GM12878 (cell line): ENCODE measurements around the gene PLSCR1. TPM values are rescaled to one million over a fixed set of nuclear protein-coding genes. Genes with fewer than 3 reads are reported as not detected.

Experiments used
- CHD1 ChIP-seq: IDR thresholded peaks from 2 replicates; pipeline ENCODE4 v1.6.1; 2012; ENCODE audit warnings: low read depth, low read length, improper control_type of control experiment
- EED ChIP-seq: sonication (generic); IDR thresholded peaks from 2 replicates; pipeline ENCODE4 v1.6.1; 2016; ENCODE audit warnings: antibody characterized with exemption, low read depth
- MEF2A ChIP-seq: IDR thresholded peaks from 2 replicates; pipeline ENCODE4 v1.6.1; 2011; ENCODE audit warnings: low read depth, mild to moderate bottlenecking, low read length, moderate library complexity; ENCODE audit not compliant: insufficient read depth
- PML ChIP-seq: IDR thresholded peaks from 2 replicates; pipeline ENCODE4 v1.6.1; 2012; ENCODE audit warnings: low read length, inconsistent platforms
- TARDBP ChIP-seq: IDR thresholded peaks from 2 replicates; pipeline ENCODE4 v1.6.1; 2016; ENCODE audit warnings: borderline replicate concordance
- ZNF24 ChIP-seq: fragments of 450-650 bp; IDR thresholded peaks from 2 replicates; pipeline ENCODE4 v1.6.1; 2017; ENCODE audit warnings: antibody characterized with exemption, mild to moderate bottlenecking
- polyA plus RNA-seq, 11 experiments: library from polyadenylated mRNA; depleted of rRNA in 4 of 11; unstranded in 6 of 11; stranded (reverse) in 5 of 11; fragments of >200 nt; fragmentation: Nextera tagmentation in 4 of 11; fragmentation: Illumina TruSeq in 1 of 11; extraction: Ambion mirVana in 4 of 11; extraction: Trizol in 1 of 11; gene quantifications; 1 replicate in 1 of 11; 2 replicates in 10 of 11; pipeline versions ENCODE4 v1.2.1 to v1.2.3, GENCODE V29; 2011 to 2016; ENCODE audit warnings: inconsistent platforms in 2 of 11, missing spikeins in 2 of 11, low read depth in 1 of 11
- total RNA-seq, 4 experiments: library from RNA; depleted of rRNA in 3 of 4; stranded (reverse); fragments of >200 nt in 3 of 4; fragmentation: Illumina TruSeq in 1 of 4; extraction: Trizol in 1 of 4; gene quantifications; 2 replicates each; pipeline versions ENCODE4 v1.2.1 to v1.2.3, GENCODE V29; 2013 to 2021
- TF ChIP-seq, protein P1 (sequence below): IDR thresholded peaks from 2 replicates; pipeline ENCODE4 v1.6.1; 2011; ENCODE audit warnings: borderline replicate concordance, low read depth, mild to moderate bottlenecking, moderate library complexity, low read length; ENCODE audit not compliant: insufficient read depth, poor library complexity, severe bottlenecking
- TF ChIP-seq, protein P2 (sequence below): fragments of 450-650 bp; IDR thresholded peaks from 2 replicates; pipeline ENCODE4 v1.6.1; 2016; ENCODE audit warnings: mild to moderate bottlenecking, moderate library complexity, borderline replicate concordance
- TF ChIP-seq, protein P3 (sequence below): fragments of 450-650 bp; IDR thresholded peaks from 2 replicates; pipeline ENCODE4 v1.6.1; 2014; ENCODE audit warnings: mild to moderate bottlenecking
- TF ChIP-seq, protein P4 (sequence below): fragments of 150-350 bp; IDR thresholded peaks from 2 replicates; pipeline ENCODE4 v1.6.1; 2016; ENCODE audit warnings: low read depth, low read length
- TF ChIP-seq, protein P5 (sequence below): fragments of 450-650 bp; formaldehyde crosslinking; IDR thresholded peaks from 2 replicates; pipeline ENCODE4 v1.5.0; 2022; ENCODE audit warnings: mild to moderate bottlenecking, missing genetic modification characterization

PLSCR1 gene
- total and polyA plus RNA-seq, 10 of the 15 experiments (the other 5 are each of a cell fraction or from before 2014, with no cell fraction given), result 35.4 to 77.8 (median 41.1) TPM

DNA sequence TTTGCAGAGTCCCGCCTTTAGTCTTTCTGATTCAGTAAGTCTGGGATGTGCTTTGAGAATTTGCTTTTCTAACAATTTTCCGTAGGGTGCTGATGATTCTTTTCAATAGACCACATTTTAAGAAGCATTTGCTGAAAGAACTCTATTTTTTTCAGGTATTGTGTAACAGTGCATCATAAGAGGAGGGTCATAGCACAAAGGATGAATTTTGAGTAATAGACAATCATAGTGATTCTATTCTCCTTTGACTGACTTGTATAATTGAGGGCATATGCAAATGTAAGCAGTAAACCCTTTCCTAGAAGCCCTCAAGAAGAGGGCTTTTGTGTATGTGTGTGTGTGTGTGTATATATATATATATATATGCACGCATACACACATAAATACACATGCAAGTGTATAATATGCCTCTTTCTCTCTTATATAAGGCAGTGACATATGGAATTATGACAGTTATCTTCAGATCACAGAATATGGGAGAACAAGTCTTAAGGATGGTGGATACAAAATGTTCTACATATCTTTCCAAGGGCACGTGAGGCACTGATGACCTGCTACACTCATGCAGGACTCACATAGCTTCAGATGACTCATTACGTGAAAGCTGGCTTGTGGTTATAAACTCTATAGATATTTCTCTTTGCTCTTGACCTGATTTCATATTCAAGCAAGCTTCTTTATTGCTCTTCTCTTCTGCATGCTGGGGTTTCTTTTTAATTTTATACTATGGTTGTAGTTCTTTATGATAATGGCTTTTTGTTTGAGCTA lies 6.5 kb upstream of the PLSCR1 start (continued):
- TF ChIP-seq, protein P1, sequence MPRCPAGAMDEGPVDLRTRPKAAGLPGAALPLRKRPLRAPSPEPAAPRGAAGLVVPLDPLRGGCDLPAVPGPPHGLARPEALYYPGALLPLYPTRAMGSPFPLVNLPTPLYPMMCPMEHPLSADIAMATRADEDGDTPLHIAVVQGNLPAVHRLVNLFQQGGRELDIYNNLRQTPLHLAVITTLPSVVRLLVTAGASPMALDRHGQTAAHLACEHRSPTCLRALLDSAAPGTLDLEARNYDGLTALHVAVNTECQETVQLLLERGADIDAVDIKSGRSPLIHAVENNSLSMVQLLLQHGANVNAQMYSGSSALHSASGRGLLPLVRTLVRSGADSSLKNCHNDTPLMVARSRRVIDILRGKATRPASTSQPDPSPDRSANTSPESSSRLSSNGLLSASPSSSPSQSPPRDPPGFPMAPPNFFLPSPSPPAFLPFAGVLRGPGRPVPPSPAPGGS, result no peak
- TF ChIP-seq ZNF24 (no peak), EED (no peak), PML (no peak), TARDBP (no peak), CHD1 (no peak), MEF2A (no peak)
- TF ChIP-seq, protein P2, sequence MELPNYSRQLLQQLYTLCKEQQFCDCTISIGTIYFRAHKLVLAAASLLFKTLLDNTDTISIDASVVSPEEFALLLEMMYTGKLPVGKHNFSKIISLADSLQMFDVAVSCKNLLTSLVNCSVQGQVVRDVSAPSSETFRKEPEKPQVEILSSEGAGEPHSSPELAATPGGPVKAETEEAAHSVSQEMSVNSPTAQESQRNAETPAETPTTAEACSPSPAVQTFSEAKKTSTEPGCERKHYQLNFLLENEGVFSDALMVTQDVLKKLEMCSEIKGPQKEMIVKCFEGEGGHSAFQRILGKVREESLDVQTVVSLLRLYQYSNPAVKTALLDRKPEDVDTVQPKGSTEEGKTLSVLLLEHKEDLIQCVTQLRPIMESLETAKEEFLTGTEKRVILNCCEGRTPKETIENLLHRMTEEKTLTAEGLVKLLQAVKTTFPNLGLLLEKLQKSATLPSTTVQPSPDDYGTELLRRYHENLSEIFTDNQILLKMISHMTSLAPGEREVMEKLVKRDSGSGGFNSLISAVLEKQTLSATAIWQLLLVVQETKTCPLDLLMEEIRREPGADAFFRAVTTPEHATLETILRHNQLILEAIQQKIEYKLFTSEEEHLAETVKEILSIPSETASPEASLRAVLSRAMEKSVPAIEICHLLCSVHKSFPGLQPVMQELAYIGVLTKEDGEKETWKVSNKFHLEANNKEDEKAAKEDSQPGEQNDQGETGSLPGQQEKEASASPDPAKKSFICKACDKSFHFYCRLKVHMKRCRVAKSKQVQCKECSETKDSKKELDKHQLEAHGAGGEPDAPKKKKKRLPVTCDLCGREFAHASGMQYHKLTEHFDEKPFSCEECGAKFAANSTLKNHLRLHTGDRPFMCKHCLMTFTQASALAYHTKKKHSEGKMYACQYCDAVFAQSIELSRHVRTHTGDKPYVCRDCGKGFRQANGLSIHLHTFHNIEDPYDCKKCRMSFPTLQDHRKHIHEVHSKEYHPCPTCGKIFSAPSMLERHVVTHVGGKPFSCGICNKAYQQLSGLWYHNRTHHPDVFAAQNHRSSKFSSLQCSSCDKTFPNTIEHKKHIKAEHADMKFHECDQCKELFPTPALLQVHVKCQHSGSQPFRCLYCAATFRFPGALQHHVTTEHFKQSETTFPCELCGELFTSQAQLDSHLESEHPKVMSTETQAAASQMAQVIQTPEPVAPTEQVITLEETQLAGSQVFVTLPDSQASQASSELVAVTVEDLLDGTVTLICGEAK, result no peak
- TF ChIP-seq, protein P3, sequence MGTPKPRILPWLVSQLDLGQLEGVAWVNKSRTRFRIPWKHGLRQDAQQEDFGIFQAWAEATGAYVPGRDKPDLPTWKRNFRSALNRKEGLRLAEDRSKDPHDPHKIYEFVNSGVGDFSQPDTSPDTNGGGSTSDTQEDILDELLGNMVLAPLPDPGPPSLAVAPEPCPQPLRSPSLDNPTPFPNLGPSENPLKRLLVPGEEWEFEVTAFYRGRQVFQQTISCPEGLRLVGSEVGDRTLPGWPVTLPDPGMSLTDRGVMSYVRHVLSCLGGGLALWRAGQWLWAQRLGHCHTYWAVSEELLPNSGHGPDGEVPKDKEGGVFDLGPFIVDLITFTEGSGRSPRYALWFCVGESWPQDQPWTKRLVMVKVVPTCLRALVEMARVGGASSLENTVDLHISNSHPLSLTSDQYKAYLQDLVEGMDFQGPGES, result no peak
- TF ChIP-seq, protein P4, sequence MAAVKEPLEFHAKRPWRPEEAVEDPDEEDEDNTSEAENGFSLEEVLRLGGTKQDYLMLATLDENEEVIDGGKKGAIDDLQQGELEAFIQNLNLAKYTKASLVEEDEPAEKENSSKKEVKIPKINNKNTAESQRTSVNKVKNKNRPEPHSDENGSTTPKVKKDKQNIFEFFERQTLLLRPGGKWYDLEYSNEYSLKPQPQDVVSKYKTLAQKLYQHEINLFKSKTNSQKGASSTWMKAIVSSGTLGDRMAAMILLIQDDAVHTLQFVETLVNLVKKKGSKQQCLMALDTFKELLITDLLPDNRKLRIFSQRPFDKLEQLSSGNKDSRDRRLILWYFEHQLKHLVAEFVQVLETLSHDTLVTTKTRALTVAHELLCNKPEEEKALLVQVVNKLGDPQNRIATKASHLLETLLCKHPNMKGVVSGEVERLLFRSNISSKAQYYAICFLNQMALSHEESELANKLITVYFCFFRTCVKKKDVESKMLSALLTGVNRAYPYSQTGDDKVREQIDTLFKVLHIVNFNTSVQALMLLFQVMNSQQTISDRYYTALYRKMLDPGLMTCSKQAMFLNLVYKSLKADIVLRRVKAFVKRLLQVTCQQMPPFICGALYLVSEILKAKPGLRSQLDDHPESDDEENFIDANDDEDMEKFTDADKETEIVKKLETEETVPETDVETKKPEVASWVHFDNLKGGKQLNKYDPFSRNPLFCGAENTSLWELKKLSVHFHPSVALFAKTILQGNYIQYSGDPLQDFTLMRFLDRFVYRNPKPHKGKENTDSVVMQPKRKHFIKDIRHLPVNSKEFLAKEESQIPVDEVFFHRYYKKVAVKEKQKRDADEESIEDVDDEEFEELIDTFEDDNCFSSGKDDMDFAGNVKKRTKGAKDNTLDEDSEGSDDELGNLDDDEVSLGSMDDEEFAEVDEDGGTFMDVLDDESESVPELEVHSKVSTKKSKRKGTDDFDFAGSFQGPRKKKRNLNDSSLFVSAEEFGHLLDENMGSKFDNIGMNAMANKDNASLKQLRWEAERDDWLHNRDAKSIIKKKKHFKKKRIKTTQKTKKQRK, result no peak
- TF ChIP-seq, protein P5, sequence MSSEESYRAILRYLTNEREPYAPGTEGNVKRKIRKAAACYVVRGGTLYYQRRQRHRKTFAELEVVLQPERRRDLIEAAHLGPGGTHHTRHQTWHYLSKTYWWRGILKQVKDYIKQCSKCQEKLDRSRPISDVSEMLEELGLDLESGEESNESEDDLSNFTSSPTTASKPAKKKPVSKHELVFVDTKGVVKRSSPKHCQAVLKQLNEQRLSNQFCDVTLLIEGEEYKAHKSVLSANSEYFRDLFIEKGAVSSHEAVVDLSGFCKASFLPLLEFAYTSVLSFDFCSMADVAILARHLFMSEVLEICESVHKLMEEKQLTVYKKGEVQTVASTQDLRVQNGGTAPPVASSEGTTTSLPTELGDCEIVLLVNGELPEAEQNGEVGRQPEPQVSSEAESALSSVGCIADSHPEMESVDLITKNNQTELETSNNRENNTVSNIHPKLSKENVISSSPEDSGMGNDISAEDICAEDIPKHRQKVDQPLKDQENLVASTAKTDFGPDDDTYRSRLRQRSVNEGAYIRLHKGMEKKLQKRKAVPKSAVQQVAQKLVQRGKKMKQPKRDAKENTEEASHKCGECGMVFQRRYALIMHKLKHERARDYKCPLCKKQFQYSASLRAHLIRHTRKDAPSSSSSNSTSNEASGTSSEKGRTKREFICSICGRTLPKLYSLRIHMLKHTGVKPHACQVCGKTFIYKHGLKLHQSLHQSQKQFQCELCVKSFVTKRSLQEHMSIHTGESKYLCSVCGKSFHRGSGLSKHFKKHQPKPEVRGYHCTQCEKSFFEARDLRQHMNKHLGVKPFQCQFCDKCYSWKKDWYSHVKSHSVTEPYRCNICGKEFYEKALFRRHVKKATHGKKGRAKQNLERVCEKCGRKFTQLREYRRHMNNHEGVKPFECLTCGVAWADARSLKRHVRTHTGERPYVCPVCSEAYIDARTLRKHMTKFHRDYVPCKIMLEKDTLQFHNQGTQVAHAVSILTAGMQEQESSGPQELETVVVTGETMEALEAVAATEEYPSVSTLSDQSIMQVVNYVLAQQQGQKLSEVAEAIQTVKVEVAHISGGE (CRISPR knock-in tag), result no peak
